ENCODE measurements around the gene CRYGS.
A peak's percentile ranks its signal among the peaks of the same experiment; 100 is the strongest.
"Not testable (repeated sequence)": the region's sequence is repeated elsewhere in the genome, so short reads cannot be mapped to it uniquely, and the experiment has no call there.

CRYGS gene

GRCh38 chr3:186519021-186519658, 25.0 kb downstream of the CRYGS start:
- peak; percentile 34 to 47 for DNase-seq (ENCODE audit: low read depth in 2 of 2)

GRCh38 chr3:186517218-186517617, 27.0 kb downstream of the CRYGS start:
- DNase-seq (ENCODE audit: low read depth in 2 of 2): no peak

DNA sequence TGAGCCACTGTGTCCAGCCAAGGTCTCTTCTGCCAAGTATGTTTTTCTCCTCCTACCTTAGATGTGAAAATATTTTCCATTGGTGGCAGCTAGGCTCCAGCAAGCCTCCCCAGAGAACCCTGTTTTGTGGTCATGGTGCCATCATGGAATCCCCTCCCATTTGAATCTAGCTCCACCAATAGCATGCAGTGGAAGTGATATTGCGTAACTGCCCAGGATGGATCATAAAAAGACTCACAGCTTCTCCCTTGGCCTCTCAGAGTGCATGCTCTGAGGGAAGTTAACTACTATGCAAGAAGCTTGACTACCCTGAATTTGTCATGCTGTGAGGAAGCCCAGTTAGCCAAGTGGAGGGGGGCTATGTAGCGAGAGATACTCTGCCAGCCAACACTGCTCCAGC, 27.5 kb downstream of the CRYGS start:
- DNase-seq (ENCODE audit: low read depth in 2 of 2): no peak

DNA sequence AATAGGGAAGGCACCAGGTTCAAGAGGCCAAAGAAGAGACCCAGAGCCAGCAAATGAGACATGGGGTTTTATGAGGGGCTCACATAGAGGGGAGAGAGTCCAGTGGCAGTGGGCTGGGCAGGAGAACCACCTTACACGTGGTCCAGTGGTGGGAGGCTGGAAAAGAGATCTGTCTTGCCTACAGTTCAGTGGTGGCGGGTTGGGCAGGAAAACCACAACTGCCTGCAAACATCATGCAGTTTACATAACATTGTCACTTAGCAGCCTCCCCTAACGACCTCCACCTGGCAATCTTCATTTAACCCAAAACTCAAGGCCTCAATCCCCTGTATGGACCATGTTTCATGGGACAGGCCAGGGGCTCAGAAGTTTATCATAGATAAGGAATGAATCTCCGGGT, 29.1 kb downstream of the CRYGS start:
- DNase-seq (ENCODE audit: low read depth in 2 of 2): no peak

GRCh38 chr3:186514296-186515002, 29.7 kb downstream of the CRYGS start:
- no peak for DNase-seq (ENCODE audit: low read depth in 2 of 2)

- no peak for DNase-seq (ENCODE audit: low read depth in 2 of 2)
Observed at GRCh38 chr3:186513386-186513785, 30.8 kb downstream of the CRYGS start.

- no peak for DNase-seq (ENCODE audit: low read depth in 2 of 2)
Observed at GRCh38 chr3:186512570-186513302, 31.4 kb downstream of the CRYGS start.

GRCh38 chr3:186511702-186512101, 32.5 kb downstream of the CRYGS start:
- DNase-seq (ENCODE audit: low read depth in 2 of 2): no peak

- DNase-seq (ENCODE audit: low read depth in 2 of 2): no peak
Observed at GRCh38 chr3:186511245-186511644, 32.9 kb downstream of the CRYGS start.

- no peak for DNase-seq (ENCODE audit: low read depth in 2 of 2)
Observed at GRCh38 chr3:186510374-186511079, 33.7 kb downstream of the CRYGS start.

DNA sequence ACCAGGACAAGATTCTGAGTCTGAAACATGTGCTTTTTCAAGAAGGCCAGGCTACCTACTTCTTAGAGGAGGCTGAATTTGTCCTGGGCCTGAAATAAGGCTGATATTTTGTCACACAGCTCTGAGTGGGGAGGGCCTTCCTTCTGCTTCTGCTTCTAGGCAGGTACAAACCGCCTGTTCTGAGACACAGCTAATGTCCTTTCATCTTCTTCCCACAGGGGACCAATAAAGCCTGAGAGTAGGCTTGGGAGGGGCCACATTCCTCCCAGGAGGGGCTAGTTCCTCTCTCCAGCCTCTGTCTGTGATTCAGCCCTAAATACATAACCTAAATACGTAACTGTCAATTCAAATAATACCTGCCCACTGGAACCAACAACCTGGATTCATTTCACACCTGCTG, 34.8 kb downstream of the CRYGS start:
- DNase-seq (ENCODE audit: low read depth in 2 of 2): no peak

DNA sequence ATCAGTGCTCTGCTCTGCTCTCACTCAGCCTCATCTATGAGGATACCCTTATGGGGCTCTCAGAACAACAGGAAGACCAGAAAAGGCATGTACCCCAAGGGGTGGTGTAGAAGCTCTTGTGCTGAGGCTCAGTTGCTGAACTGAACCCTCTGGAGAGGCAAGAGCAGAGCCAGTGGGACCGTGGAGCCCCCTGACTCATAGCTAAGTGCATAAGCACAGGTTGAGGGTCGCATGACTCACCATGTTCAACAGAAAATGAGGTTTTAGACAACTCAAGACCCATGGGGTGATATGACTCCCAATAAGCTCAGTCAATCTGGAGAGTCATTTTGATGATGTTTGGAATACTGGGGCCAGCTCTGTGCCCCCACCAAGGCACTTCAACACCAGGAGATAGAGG, 37.3 kb downstream of the CRYGS start:
- DNase-seq (ENCODE audit: low read depth in 2 of 2): no peak

DNA sequence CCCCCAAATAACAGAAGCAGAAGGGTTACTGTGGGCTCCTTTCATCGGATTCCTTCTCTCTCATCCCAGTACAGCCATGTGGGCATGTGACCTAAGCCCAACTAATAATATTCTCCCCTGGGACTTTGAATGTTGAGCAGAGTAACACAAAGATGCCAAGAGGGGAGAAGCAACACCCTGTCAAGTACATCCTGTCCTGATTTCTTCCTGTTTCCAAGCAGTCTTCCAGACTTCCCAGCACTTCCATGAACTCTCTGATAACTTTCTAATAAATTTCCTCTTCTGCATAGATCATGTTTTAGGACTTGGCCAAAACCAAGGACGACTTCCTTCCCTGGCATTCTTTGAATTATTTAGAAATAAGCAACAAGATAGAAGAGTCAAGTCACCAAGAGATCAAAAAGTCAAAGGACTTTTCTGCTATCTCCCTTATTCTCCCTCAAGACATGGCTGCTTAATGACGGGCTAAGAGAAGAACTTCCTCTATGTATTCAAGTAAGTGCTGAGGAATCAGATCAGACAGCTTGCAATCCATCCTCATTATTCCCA, 37.9 kb downstream of the CRYGS start:
- no peak for DNase-seq (ENCODE audit: low read depth in 2 of 2)

- no peak for DNase-seq (ENCODE audit: low read depth in 2 of 2)
Observed at GRCh38 chr3:186502966-186503712, 41.0 kb downstream of the CRYGS start.

GRCh38 chr3:186502138-186502948, 41.8 kb downstream of the CRYGS start:
- DNase-seq (ENCODE audit: low read depth in 2 of 2): no peak

- not testable (repeated sequence) for DNase-seq (ENCODE audit: low read depth in 2 of 2)
Observed at GRCh38 chr3:186499949-186500348, 44.2 kb downstream of the CRYGS start.

DNA sequence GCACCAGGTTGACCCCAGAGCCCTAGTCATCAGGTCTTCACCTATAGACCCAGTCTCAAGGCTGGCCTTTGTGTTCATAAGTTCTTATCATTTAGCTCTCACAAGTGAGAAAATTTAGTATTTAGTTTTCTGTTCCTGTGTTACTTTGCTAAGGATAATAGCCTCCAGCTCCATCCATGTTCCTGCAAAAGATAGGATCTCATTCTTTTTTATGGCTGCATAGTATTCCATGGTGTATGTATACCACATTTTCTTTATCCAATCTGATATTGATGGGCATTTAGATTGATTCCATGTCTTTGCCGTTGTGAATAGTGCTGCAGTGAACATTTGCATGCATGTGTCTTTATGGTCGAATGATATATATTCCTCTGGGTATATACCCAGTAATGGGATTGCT, 46.2 kb downstream of the CRYGS start:
- DNase-seq (ENCODE audit: low read depth in 2 of 2): not testable (repeated sequence)

- no peak for DNase-seq (ENCODE audit: low read depth in 2 of 2)
Observed at GRCh38 chr3:186497608-186498007, 46.6 kb downstream of the CRYGS start.

GRCh38 chr3:186496635-186497034, 47.5 kb downstream of the CRYGS start:
- no peak for DNase-seq (ENCODE audit: low read depth in 2 of 2)

DNA sequence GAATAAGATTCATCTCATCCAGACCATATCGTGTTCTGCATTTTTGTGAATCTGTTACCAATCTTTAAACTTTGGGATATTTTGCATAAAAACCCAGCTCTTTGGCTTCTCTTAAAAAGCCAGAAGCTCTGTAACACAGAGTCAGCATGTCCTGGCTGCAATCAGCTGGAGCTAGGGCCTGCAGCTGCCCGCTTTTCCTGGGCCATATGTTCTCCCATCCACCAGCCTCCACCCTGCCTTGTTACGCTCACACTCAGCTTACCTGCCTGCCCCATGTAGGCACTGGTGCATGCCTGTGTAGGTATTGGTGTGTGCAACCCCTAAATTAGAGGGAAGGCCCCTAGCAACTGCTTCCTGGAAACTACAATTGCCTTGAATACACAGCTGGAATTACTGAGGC, 48.2 kb downstream of the CRYGS start:
- DNase-seq (ENCODE audit: low read depth in 2 of 2): no peak

Data from activated CD4-positive, alpha-beta T cell treated with anti-CD3 and anti-CD28 coated beads for 24 hours (primary cell).